ENCODE results near the gene DR1.

DR1 gene

DNA sequence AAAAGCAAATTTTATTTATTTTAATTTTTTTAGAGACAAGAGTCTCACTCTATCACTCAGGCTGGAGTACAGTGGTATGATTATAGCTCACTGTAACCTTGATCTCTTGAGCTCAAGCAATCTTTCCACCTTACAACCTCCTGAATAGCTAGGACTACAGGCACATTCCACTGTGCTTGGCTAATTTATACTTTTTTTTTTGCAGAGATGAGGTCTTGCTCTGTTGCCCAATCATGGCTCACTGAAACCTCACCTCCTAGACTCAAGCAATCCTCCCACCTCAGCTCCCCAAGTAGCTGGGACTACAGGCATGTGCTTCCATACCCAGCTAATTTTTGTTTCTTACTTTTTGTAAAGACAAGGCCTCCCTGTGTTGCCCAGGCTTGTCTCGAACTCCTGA, 49.5 kb downstream of the DR1 start:
- DNase-seq: no peak

GRCh38 chr1:93399781-93400180, 54.1 kb downstream of the DR1 start:
- no peak for DNase-seq

- no peak for DNase-seq
These were observed 62.5 kb downstream of the DR1 start for GRCh38 chr1:93408203-93408602.

- DNase-seq: no peak
These were observed 65.3 kb downstream of the DR1 start for GRCh38 chr1:93411000-93411399.

DNA sequence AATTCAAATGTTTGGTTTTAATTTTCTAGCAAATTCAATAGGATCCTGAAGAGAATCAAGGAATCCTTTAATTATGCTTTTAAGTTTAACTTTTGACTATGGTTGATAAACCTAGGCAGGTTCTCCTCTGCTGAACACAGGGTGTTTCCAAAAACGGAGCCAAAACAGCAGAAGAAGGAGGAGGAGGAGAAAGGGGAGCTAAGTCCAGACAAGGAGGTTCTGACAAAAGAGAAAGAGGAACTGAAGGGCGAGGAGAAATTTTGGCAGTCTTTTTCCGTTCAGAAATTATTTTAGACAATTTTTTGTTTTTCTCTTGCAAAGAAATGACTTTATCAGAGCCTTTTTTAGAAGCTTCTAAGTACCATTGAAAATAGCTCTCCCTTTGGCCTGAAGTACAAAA, 69.0 kb downstream of the DR1 start:
- no peak for DNase-seq

GRCh38 chr1:93415296-93415695, 69.6 kb downstream of the DR1 start:
- DNase-seq: no peak

GRCh38 chr1:93416183-93416582, 70.5 kb downstream of the DR1 start:
- DNase-seq: no peak

All from CD4-positive, alpha-beta T cell treated with Interleukin-6 for 4 hours (primary cell).